MCF 10A (cell line): Measurements from ENCODE around the gene A4GALT. TPM values are rescaled to one million over a fixed set of nuclear protein-coding genes. Genes with fewer than 3 reads are reported as not detected.

Experiments used
- BruUV-seq: library from RNA; stranded (reverse); fragments of 400-500 nt; replicated peaks from 2 replicates; lab custom pipeline; 2021; lab: Mats Ljungman, UMichigan
- CTCF ChIA-PET: fragments of 300-600 bp; sonication (Branson Sonifier 250); formaldehyde crosslinking; extraction: SDS; loops from one replicate; lab custom pipeline; 2021; ENCODE audit warnings: antibody characterized with exemption, inconsistent platforms; lab: Yijun Ruan, JAX
- POLR2A ChIA-PET: fragments of 300-600, 350-650 bp; sonication (Branson Sonifier 250); formaldehyde crosslinking; extraction: SDS; loops from one replicate; lab custom pipeline; 2020; ENCODE audit warnings: antibody characterized with exemption, inconsistent platforms; lab: Yijun Ruan, JAX
- DNase-seq: peaks from one replicate; pipeline ENCODE4 v3.0.0-alpha.2; 2018; ENCODE audit not compliant: unreplicated experiment
- H3K27ac Mint-ChIP-seq: one replicate; pipeline ENCODE4 v1.8.0; 2022; ENCODE audit warnings: mild to moderate bottlenecking, low read depth, mixed read lengths; ENCODE audit not compliant: unreplicated experiment
- H3K27me3 Mint-ChIP-seq: one replicate; pipeline ENCODE4 v1.8.0; 2022; ENCODE audit warnings: mixed read lengths; ENCODE audit not compliant: insufficient read depth, unreplicated experiment
- H3K36me3 Mint-ChIP-seq: one replicate; pipeline ENCODE4 v1.8.0; 2022; ENCODE audit warnings: mild to moderate bottlenecking, moderate library complexity, mixed read lengths; ENCODE audit not compliant: insufficient read depth, unreplicated experiment
- H3K4me1 Mint-ChIP-seq: one replicate; pipeline ENCODE4 v1.8.0; 2022; ENCODE audit warnings: mixed read lengths; ENCODE audit not compliant: insufficient read depth, unreplicated experiment
- H3K4me3 Mint-ChIP-seq: one replicate; pipeline ENCODE4 v1.8.0; 2022; ENCODE audit warnings: mild to moderate bottlenecking, moderate library complexity, mixed read lengths; ENCODE audit not compliant: unreplicated experiment
- H3K9me3 Mint-ChIP-seq: one replicate; pipeline ENCODE4 v1.8.0; 2022; ENCODE audit warnings: mixed read lengths; ENCODE audit not compliant: unreplicated experiment
- intact Hi-C: fragments of 100-400 bp; cut with micrococcal nuclease; formaldehyde crosslinking; loops from 2 replicates; pipeline ENCODE4 v1.14.1; 2022
- total RNA-seq: library from RNA; stranded (reverse); gene quantifications from 2 replicates; pipeline ENCODE4 v1.2.3, GENCODE V29; 2022
- TF ChIP-seq, protein P1 (sequence below): fragments of 200-600 bp; IDR thresholded peaks from one replicate; pipeline ENCODE4 v1.8.0; 2022; ENCODE audit warnings: antibody characterized with exemption, mild to moderate bottlenecking; ENCODE audit not compliant: unreplicated experiment

The A4GALT gene
- total RNA-seq, 1 experiment from 2014 or later, result 8.7 TPM

DNA sequence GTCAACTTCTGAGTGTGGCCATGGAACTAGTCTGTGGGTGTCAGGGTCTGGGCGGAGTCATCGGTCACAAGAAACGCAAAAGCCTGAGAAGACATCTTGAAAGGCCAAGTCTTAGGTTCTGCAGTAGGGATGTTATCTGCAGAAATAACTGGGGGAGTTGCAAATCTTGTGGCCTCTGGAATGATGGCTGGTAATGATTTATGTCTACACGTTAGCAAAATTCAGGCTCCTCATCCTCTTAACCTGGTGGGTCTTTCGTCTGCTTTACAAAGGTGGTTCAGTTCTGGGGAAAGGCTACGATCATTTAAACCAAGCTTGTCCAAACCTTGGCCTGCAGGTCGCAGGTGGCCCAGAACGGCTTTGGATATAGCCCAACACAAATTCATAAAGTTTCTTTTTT is 64.1 kb downstream of the A4GALT start:
- Mint-ChIP-seq H3K4me1 (no peaks in the 10 kb centered on the region), H3K36me3 (no peaks in the 10 kb centered on the region), H3K4me3 (no peak overlapping the region), H3K9me3 (no peaks in the 10 kb centered on the region), H3K27ac (no peak overlapping the region), H3K27me3 (no peaks in the 10 kb centered on the region)
- intact Hi-C loops, result no loop called here
- BruUV-seq, result no TSS peak
- CTCF ChIA-PET, result no interaction called here
- DNase-seq, result no peak
- TF ChIP-seq, protein P1, sequence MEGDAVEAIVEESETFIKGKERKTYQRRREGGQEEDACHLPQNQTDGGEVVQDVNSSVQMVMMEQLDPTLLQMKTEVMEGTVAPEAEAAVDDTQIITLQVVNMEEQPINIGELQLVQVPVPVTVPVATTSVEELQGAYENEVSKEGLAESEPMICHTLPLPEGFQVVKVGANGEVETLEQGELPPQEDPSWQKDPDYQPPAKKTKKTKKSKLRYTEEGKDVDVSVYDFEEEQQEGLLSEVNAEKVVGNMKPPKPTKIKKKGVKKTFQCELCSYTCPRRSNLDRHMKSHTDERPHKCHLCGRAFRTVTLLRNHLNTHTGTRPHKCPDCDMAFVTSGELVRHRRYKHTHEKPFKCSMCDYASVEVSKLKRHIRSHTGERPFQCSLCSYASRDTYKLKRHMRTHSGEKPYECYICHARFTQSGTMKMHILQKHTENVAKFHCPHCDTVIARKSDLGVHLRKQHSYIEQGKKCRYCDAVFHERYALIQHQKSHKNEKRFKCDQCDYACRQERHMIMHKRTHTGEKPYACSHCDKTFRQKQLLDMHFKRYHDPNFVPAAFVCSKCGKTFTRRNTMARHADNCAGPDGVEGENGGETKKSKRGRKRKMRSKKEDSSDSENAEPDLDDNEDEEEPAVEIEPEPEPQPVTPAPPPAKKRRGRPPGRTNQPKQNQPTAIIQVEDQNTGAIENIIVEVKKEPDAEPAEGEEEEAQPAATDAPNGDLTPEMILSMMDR, result no peak
- POLR2A ChIA-PET, result interaction anchor here (0.7 kb wide), 1 partner anchor 42 kb away, joined by 3 read pairs; the partner anchor contains the start of gene POLDIP3

DNA sequence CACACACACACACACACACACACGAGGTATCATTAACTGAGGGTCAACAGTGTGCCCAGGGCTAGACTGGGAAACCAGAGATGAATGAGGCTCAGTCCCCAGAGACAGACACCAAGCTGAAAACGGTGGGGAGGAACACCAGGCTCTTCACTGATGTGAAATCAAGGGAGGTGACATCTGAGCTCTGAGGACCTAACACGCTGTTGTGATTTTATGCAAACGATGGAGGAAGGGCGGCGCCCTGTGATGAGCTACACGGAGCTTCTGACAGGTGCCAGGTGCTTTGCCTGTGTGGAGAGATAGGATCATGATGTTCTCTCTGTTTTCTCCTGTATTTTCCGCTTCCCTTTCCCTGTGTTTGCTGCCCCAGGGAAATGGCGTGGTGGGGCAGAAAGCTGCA is 65.0 kb downstream of the A4GALT start:
- H3K4me1 Mint-ChIP-seq, result no peaks in the 10 kb centered on the region
- BruUV-seq, result no TSS peak
- POLR2A ChIA-PET, result interaction anchor here (0.7 kb wide), 1 partner anchor 41 kb away, joined by 3 read pairs; the partner anchor contains the start of gene POLDIP3

DNA sequence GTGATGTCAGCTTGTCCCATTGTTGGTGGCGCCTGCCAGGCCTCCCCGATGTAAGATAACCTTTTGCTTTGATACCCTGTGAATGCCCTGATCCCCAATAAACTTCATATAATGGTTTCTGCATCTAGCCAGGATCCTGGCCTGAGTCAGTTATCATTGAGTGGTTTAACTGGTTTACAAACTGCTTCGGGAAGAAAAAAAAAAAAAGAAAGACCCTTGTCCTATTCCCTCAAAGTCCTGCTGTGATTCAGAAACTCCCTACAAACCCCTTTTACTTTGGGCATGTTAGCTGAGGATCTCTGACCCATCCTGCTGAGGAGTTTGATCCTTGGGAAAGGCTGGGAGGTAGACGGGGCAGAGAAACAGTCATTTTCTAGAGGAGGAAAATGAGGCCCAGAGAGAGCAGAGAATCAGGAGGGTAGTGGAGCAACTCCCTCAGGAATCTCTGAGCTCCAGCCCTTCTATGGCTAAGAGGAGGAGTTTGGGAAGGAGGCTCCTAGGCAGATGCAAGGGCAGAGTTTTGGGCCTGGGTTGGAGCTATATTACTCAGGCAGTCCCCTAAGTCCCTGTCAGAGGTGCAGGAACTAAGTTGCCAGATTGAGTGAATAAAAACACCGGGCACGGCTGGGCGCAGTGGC is 66.1 kb downstream of the A4GALT start:
- Mint-ChIP-seq H3K27ac (no peak overlapping the region), H3K36me3 (no peaks in the 10 kb centered on the region), H3K4me1 (no peaks in the 10 kb centered on the region), H3K4me3 (no peak overlapping the region), H3K27me3 (no peaks in the 10 kb centered on the region), H3K9me3 (no peaks in the 10 kb centered on the region)
- TF ChIP-seq, protein P1, result no peak
- intact Hi-C loops, result no loop called here
- ChIA-PET POLR2A (no interaction called here), CTCF (interaction anchor here (0.7 kb wide), 1 partner anchor 406 kb away, joined by 3 read pairs; no protein-coding TSS in a partner anchor)
- BruUV-seq, result no TSS peak
- DNase-seq, result no peak

More for the DNA sequence above, 65.0 kb downstream of the A4GALT start:
- Mint-ChIP-seq H3K27me3 (no peaks in the 10 kb centered on the region), H3K27ac (no peak overlapping the region), H3K4me3 (no peak overlapping the region), H3K36me3 (no peaks in the 10 kb centered on the region), H3K9me3 (no peaks in the 10 kb centered on the region)
- TF ChIP-seq, protein P1, result no peak
- intact Hi-C loops, result no loop called here
- CTCF ChIA-PET, result interaction anchor here (1.3 kb wide), 1 partner anchor 203 kb away, joined by 3 read pairs; no protein-coding TSS in a partner anchor
- DNase-seq, result no peak

DNA sequence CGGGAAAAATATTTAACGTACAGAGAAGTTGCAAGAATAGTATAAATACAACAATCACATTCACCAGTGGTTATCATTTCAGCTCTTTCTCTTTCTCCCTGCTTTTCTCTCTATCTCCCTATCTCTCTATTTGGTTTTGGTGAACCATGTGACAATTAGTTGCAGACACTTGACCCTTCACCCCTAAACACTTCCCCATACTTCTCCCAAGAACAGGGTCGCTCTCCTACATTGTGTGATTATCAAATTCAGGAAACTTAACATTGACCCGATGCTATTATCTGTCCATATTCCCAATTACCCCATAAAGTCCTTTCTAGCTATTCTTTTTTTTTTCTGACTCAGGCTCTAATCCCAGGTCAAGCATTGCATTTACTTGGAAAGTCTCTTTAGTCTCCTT is 66.7 kb downstream of the A4GALT start:
- CTCF ChIA-PET, result interaction anchor here (0.7 kb wide), 1 partner anchor 406 kb away, joined by 3 read pairs; no protein-coding TSS in a partner anchor
- Mint-ChIP-seq H3K27ac (no peak overlapping the region), H3K4me3 (no peak overlapping the region), H3K9me3 (no peaks in the 10 kb centered on the region), H3K27me3 (no peaks in the 10 kb centered on the region), H3K4me1 (no peaks in the 10 kb centered on the region), H3K36me3 (no peaks in the 10 kb centered on the region)
- no peak for DNase-seq
- TF ChIP-seq, protein P1, result no peak
- no TSS peak for BruUV-seq
- intact Hi-C loops, result no loop called here
- POLR2A ChIA-PET, result no interaction called here
